IMR-90 (cell line): ENCODE data around the gene EGFR.

Experiments
- BHLHE40 ChIP-seq: fragments of 150-350 bp; IDR thresholded peaks from 2 replicates; pipeline ENCODE4 v1.6.1; 2016; ENCODE audit warnings: mild to moderate bottlenecking, low read depth, low read length
- CTCF ChIP-seq: conservative IDR thresholded peaks from 2 replicates; pipeline ENCODE4 v1.5.1; 2012; ENCODE audit warnings: mild to moderate bottlenecking, low read depth, low read length, improper control_type of control experiment
- ELK1 ChIP-seq: fragments of 150-350 bp; IDR thresholded peaks from 2 replicates; pipeline ENCODE4 v1.6.1; 2016; ENCODE audit warnings: low read depth, mild to moderate bottlenecking, low read length, moderate library complexity, borderline replicate concordance
- MXI1 ChIP-seq: IDR thresholded peaks from 2 replicates; pipeline ENCODE4 v1.6.1; 2012; ENCODE audit warnings: low read depth, mild to moderate bottlenecking, low read length, moderate library complexity, borderline replicate concordance
- POLR2A ChIP-seq: IDR thresholded peaks from 2 replicates; pipeline ENCODE4 v1.6.1; 2012; ENCODE audit warnings: mild to moderate bottlenecking, low read depth, low read length
- RAD21 ChIP-seq: IDR thresholded peaks from 2 replicates; pipeline ENCODE4 v1.6.1; 2012; ENCODE audit warnings: low read length, improper control_type of control experiment
- RCOR1 ChIP-seq: IDR thresholded peaks from 2 replicates; pipeline ENCODE4 v1.6.1; 2012; ENCODE audit warnings: mild to moderate bottlenecking, low read length, improper control_type of control experiment; ENCODE audit not compliant: insufficient replicate concordance
- RFX5 ChIP-seq: IDR thresholded peaks from 2 replicates; pipeline ENCODE4 v1.8.0; 2012; ENCODE audit warnings: low read depth, mild to moderate bottlenecking, low read length, moderate library complexity
- SMC3 ChIP-seq: fragments of 150-350 bp; IDR thresholded peaks from 2 replicates; pipeline ENCODE4 v1.6.1; 2016; ENCODE audit warnings: low read depth, mild to moderate bottlenecking, antibody characterized with exemption, low read length, moderate library complexity
- USF2 ChIP-seq: fragments of 150-350 bp; IDR thresholded peaks from 2 replicates; pipeline ENCODE4 v1.6.1; 2017; ENCODE audit warnings: mild to moderate bottlenecking, antibody characterized with exemption, low read length, low read depth

- TF ChIP-seq CTCF: no peak
- TF ChIP-seq POLR2A: no peak
- no peak for TF ChIP-seq ELK1
- no peak for TF ChIP-seq BHLHE40
- TF ChIP-seq RAD21: no peak
- TF ChIP-seq RFX5: no peak
- TF ChIP-seq RCOR1: no peak
- no peak for TF ChIP-seq USF2
- no peak for TF ChIP-seq MXI1
- TF ChIP-seq SMC3: no peak
Observed at GRCh38 chr7:55085511-55086412, 66.9 kb downstream of the EGFR start.
